HepG2 (cell line): Measurements from ENCODE around the gene RCE1. TPM values are rescaled to one million over a fixed set of nuclear protein-coding genes. Genes with fewer than 3 reads are reported as not detected.
A peak's percentile ranks its signal among the peaks of the same experiment; 100 is the strongest.

Experiments
- ATAC-seq: fragments of 200-7000 bp; cut with Tn5 transposase; 3 replicates; pipeline ENCODE4 v1.9.1; 2020; ENCODE audit warnings: mild to moderate bottlenecking, moderate library complexity
- BruUV-seq: library from RNA; stranded (reverse); fragments of 400-500 nt; replicated peaks from 2 replicates; lab custom pipeline; 2021; lab: Mats Ljungman, UMichigan
- CTCF ChIA-PET: fragments of 300-600 bp; formaldehyde crosslinking; extraction: SDS; loops from one replicate; lab custom pipeline; 2021; ENCODE audit warnings: low total read pairs, inconsistent platforms, low intra/inter-chr PET ratio; lab: Yijun Ruan, JAX
- POLR2A ChIA-PET: fragments of 350-600 bp; sonication (Branson Sonifier 250); formaldehyde crosslinking; loops from one replicate; lab custom pipeline; 2020; ENCODE audit warnings: antibody characterized with exemption, inconsistent platforms; lab: Yijun Ruan, JAX
- DNase-seq: peaks from one replicate; pipeline ENCODE4 v3.0.0-alpha.2; 2015; ENCODE audit warnings: low spot score
- FAIRE-seq: peaks from 3 replicates; lab custom pipeline; 2011; peaks lifted over from hg19 to GRCh38; lab: Jason Lieb, UNC
- H2AFZ ChIP-seq: one replicate; pipeline ENCODE4 v1.6.1; 2011; ENCODE audit warnings: low read length, inconsistent platforms
- H3K27ac ChIP-seq: fragments of 300-600 bp; 3 replicates; pipeline ENCODE4 v1.8.0; 2011; ENCODE audit warnings: mixed run types, mild to moderate bottlenecking, mixed read lengths, low read length, inconsistent platforms; ENCODE audit not compliant: insufficient read depth; ENCODE audit errors: extremely low read length
- H3K27me3 ChIP-seq, 2 experiments: fragments of 200-600 bp in 1 of 2; 2 replicates in 1 of 2; 3 replicates in 1 of 2; pipeline versions ENCODE4 v1.6.0 to v1.8.0; 2011; ENCODE audit warnings: low read length in 2 of 2, mild to moderate bottlenecking in 2 of 2, moderate library complexity in 2 of 2, inconsistent platforms in 1 of 2; ENCODE audit not compliant: insufficient read depth in 2 of 2, control insufficient read depth in 1 of 2
- H3K36me3 ChIP-seq, 2 experiments: fragments of 200-600 bp in 1 of 2; replicated peaks in 1 of 2; 2 replicates in 1 of 2; 3 replicates in 1 of 2; pipeline versions ENCODE4 v1.5.1 to v1.8.0; 2011; ENCODE audit warnings: low read length in 2 of 2, inconsistent platforms in 1 of 2; ENCODE audit not compliant: insufficient read depth in 2 of 2, control insufficient read depth in 1 of 2
- H3K4me1 ChIP-seq: 2 replicates; pipeline ENCODE4 v1.5.1; 2012; ENCODE audit warnings: low read length, inconsistent platforms; ENCODE audit not compliant: insufficient read depth
- H3K4me2 ChIP-seq: 2 replicates; pipeline ENCODE4 v1.6.0; 2011; ENCODE audit warnings: low read depth, low read length, inconsistent platforms
- H3K4me3 ChIP-seq, 3 experiments: fragments of 200-600 bp in 1 of 3; sonication (generic), shearing (Covaris generic) in 1 of 3; replicated peaks in 1 of 3; 2 replicates each; pipeline ENCODE4 v1.5.1; 2011 to 2016; ENCODE audit warnings: low read length in 3 of 3, inconsistent platforms in 2 of 3, low read depth in 2 of 3, mild to moderate bottlenecking in 2 of 3, control low read depth in 1 of 3, mixed read lengths in 1 of 3; ENCODE audit not compliant: insufficient read depth in 1 of 3
- H3K79me2 ChIP-seq: one replicate; pipeline ENCODE4 v1.6.1; 2011; ENCODE audit warnings: low read length, inconsistent platforms; ENCODE audit not compliant: insufficient read depth
- H3K9ac ChIP-seq: 2 replicates; pipeline ENCODE4 v1.6.0; 2011; ENCODE audit warnings: mild to moderate bottlenecking, low read depth, low read length, inconsistent platforms; ENCODE audit not compliant: insufficient read depth
- H3K9me3 ChIP-seq: 2 replicates; pipeline ENCODE4 v1.5.1; 2012; ENCODE audit warnings: mild to moderate bottlenecking, low read length
- H4K20me1 ChIP-seq: 2 replicates; pipeline ENCODE4 v1.6.0; 2011; ENCODE audit warnings: inconsistent platforms, mild to moderate bottlenecking, low read length, moderate library complexity; ENCODE audit not compliant: insufficient read depth
- CEBPB ChIP-seq: IDR thresholded peaks from 2 replicates; pipeline ENCODE4 v1.6.1; 2011; ENCODE audit warnings: low read depth, low read length, improper control_type of control experiment, borderline replicate concordance
- EP300 ChIP-seq, 3 experiments: sonication (generic) in 1 of 3; formaldehyde crosslinking in 1 of 3; IDR thresholded peaks; 2 replicates each; pipeline versions ENCODE4 v1.5.1 to v1.6.1; 2011 to 2020; ENCODE audit warnings: low read depth in 2 of 3, low read length in 2 of 3, borderline replicate concordance in 1 of 3, improper control_type of control experiment in 1 of 3, mild to moderate bottlenecking in 1 of 3, missing genetic modification reagents in 1 of 3, moderate library complexity in 1 of 3
- ETS1 ChIP-seq: sonication (generic); formaldehyde crosslinking; IDR thresholded peaks from 2 replicates; pipeline ENCODE4 v1.4.0; 2020; ENCODE audit warnings: missing genetic modification reagents
- FOXA1 ChIP-seq, 2 experiments: fragments of 450-650 bp in 1 of 2; sonication (generic) in 1 of 2; formaldehyde crosslinking in 1 of 2; IDR thresholded peaks; 2 replicates each; pipeline versions ENCODE4 v1.4.0 to v1.6.1; 2016 to 2020; ENCODE audit warnings: missing genetic modification reagents in 1 of 2
- HOXD1 ChIP-seq: sonication (generic); formaldehyde crosslinking; IDR thresholded peaks from 2 replicates; pipeline ENCODE4 v1.5.0; 2020; ENCODE audit warnings: missing genetic modification reagents
- IRX3 ChIP-seq: sonication (generic); formaldehyde crosslinking; IDR thresholded peaks from 2 replicates; pipeline ENCODE4 v1.8.1; 2023; ENCODE audit warnings: mild to moderate bottlenecking, low read depth, missing genetic modification reagents, borderline replicate concordance
- MIER3 ChIP-seq: IDR thresholded peaks from 2 replicates; pipeline ENCODE4 v1.6.1; 2016; ENCODE audit warnings: missing compliant biosample characterization, borderline replicate concordance
- RELA ChIP-seq: sonication (generic); formaldehyde crosslinking; IDR thresholded peaks from 2 replicates; pipeline ENCODE4 v1.4.0; 2020; ENCODE audit warnings: missing genetic modification reagents
- ZBTB33 ChIP-seq: sonication (generic); formaldehyde crosslinking; IDR thresholded peaks from 2 replicates; pipeline ENCODE4 v1.4.0; 2020; ENCODE audit warnings: missing genetic modification reagents
- ZFP37 ChIP-seq: sonication (generic); formaldehyde crosslinking; IDR thresholded peaks from 2 replicates; pipeline ENCODE4 v1.4.0; 2020; ENCODE audit warnings: missing genetic modification reagents, borderline replicate concordance
- ZNF160 ChIP-seq: sonication (generic); formaldehyde crosslinking; IDR thresholded peaks from 2 replicates; pipeline ENCODE4 v1.8.0; 2022; ENCODE audit warnings: mild to moderate bottlenecking, inconsistent platforms, missing genetic modification reagents
- ZNF264 ChIP-seq: sonication (generic); formaldehyde crosslinking; IDR thresholded peaks from 2 replicates; pipeline ENCODE4 v1.4.0; 2020; ENCODE audit warnings: missing genetic modification reagents
- ZNF543 ChIP-seq: sonication (generic); formaldehyde crosslinking; IDR thresholded peaks from 2 replicates; pipeline ENCODE4 v1.4.0; 2020; ENCODE audit warnings: mild to moderate bottlenecking, missing genetic modification reagents
- WGBS: methylation state at CpG from one replicate; pipeline ENCODE4 v1.1.6; 2017; ENCODE audit warnings: low lambda C conversion rate; 5-methylcytosine and 5-hydroxymethylcytosine counted together
- in situ Hi-C: cut with HindIII; loops from 2 replicates; pipeline ENCODE4 v1.10.0; 2017; ENCODE audit warnings: low pct_unique_long_range_greater_than_20kb; ENCODE audit not compliant: extremely low pct_ligation_motif_present
- intact Hi-C: fragments of 100-400 bp; cut with micrococcal nuclease; formaldehyde crosslinking; loops from one replicate; pipeline ENCODE4 v1.10.0; 2022; ENCODE audit not compliant: unreplicated experiment
- polyA plus RNA-seq, 8 experiments: library from polyadenylated mRNA; depleted of rRNA in 3 of 8; stranded (reverse) in 7 of 8; unstranded in 1 of 8; fragments of >200 nt; fragmentation: Illumina TruSeq in 4 of 8; extraction: Trizol in 4 of 8; gene quantifications; 2 replicates each; pipeline versions ENCODE4 v1.2.1 to v1.2.3, GENCODE V29; 2011 to 2016; ENCODE audit warnings: low read depth in 4 of 8, missing spikeins in 1 of 8, mixed read lengths in 1 of 8; ENCODE audit not compliant: insufficient read depth in 1 of 8
- total RNA-seq, 5 experiments: library from RNA; depleted of rRNA; stranded (reverse); fragments of >200 nt; fragmentation: Illumina TruSeq; extraction: Trizol; gene quantifications; 2 replicates each; pipeline ENCODE4 v1.2.3, GENCODE V29; 2016; ENCODE audit warnings: low read depth in 1 of 5

RCE1 gene
- total and polyA plus RNA-seq, 2 of the 13 experiments (the other 11 are each of a cell fraction or from before 2014, with no cell fraction given) = 22.2 to 22.4 TPM

- Histone ChIP-seq H3K4me2 (no peak overlapping the region), H3K36me3 (peaks cover 0 to 26% of the 10 kb centered on the region in 2 experiments; a peak in 2 of 5 replicates), H3K27me3 (no peaks in the 10 kb centered on the region), H3K79me2 (peaks cover 24% of the 10 kb centered on the region), H3K9me3 (no peaks in the 10 kb centered on the region), H3K4me1 (peaks cover 64% of the 10 kb centered on the region), H2AFZ (no peak overlapping the region), H3K9ac (no peak overlapping the region), H4K20me1 (peaks cover 13% of the 10 kb centered on the region; the same call in 1 of the 2 replicates), H3K4me3 (no peak overlapping the region), H3K27ac (no peak overlapping the region)
- ATAC-seq (no peak), FAIRE-seq (no peak), DNase-seq (no peak)
- no TSS peak for BruUV-seq
- intact Hi-C loops (no loop called here), in situ Hi-C loops (no loop called here)
- 93% methylated on average over 10 of the region's 10 CpGs for WGBS
- ChIA-PET POLR2A (no interaction called here), CTCF (no interaction called here)
- TF ChIP-seq ZBTB33 (CRISPR knock-in tag) (peak; percentile 67), ZFP37 (CRISPR knock-in tag) (no peak), ZNF160 (CRISPR knock-in tag) (no peak)
Measured at GRCh38 chr11:66888282-66888681, 45.0 kb downstream of the RCE1 start.

- no TSS peak for BruUV-seq
- in situ Hi-C loops (no loop called here), intact Hi-C loops (no loop called here)
- Histone ChIP-seq H2AFZ (no peak overlapping the region), H3K36me3 (peaks cover 0 to 26% of the 10 kb centered on the region in 2 experiments; a peak in 2 of 5 replicates), H4K20me1 (peaks cover 9% of the 10 kb centered on the region; the same call in 1 of the 2 replicates), H3K79me2 (peaks cover 31% of the 10 kb centered on the region), H3K27ac (peak overlapping the region; percentile 35), H3K4me1 (peaks cover 48% of the 10 kb centered on the region), H3K9ac (no peak overlapping the region), H3K27me3 (no peaks in the 10 kb centered on the region), H3K9me3 (no peaks in the 10 kb centered on the region), H3K4me3 (no peak overlapping the region), H3K4me2 (peak overlapping the region; percentile 34; the same call in 1 of the 2 replicates)
- peak; percentile 66 for FAIRE-seq
- DNase-seq = peak; percentile 60
- ChIA-PET POLR2A (no interaction called here), CTCF (no interaction called here)
- 35% methylated on average over 8 of the region's 8 CpGs for WGBS
- peak; percentile 55; the same call in 2 of the 3 replicates for ATAC-seq
- 0 out of 2 replicates have a peak, but pooled peaks have one; percentile 7 for TF ChIP-seq CEBPB
- TF ChIP-seq ZNF543 (CRISPR knock-in tag) = no peak
- TF ChIP-seq IRX3 = no peak
- TF ChIP-seq ZNF264 (CRISPR knock-in tag) = peak; percentile 70; the same call in 1 of the 2 replicates
- no peak for TF ChIP-seq ETS1 (CRISPR knock-in tag)
- TF ChIP-seq MIER3 (CRISPR knock-in tag) = no peak
- TF ChIP-seq EP300 (IDR thresholded peaks at IDR 0.05; ENCODE audit: low read depth in 2 of 2, low read length in 2 of 2) = no peak
- no peak for TF ChIP-seq EP300 (CRISPR knock-in tag; IDR thresholded peaks at IDR 0.05; ENCODE audit: borderline replicate concordance)
- no peak for TF ChIP-seq HOXD1 (CRISPR knock-in tag)
- no peak for TF ChIP-seq FOXA1 (IDR thresholded peaks at IDR 0.05)
- TF ChIP-seq FOXA1 (CRISPR knock-in tag; IDR thresholded peaks at IDR 0.05) = 0 out of 2 replicates have a peak, but pooled peaks have one; percentile 28
- no peak for TF ChIP-seq RELA
Measured at GRCh38 chr11:66889960-66890359, 46.7 kb downstream of the RCE1 start.
